T-helper 2 cell treated with Interferon-gamma antibody and Interleukin-4, amounts not matched to agents 5 μg/mL and 100 μg/mL, for 36 hours (primary cell): ENCODE data around the gene MTHFD1L.

Experiments
- DNase-seq: peaks from one replicate; pipeline ENCODE4 v3.0.0; 2021; ENCODE audit warnings: low spot score
- H3K27ac Mint-ChIP-seq: one replicate; pipeline ENCODE4 v1.8.0; 2021; ENCODE audit warnings: mild to moderate bottlenecking, mixed read lengths
- H3K27me3 Mint-ChIP-seq: one replicate; pipeline ENCODE4 v1.8.0; 2021; ENCODE audit warnings: low read depth, mixed read lengths
- H3K36me3 Mint-ChIP-seq: one replicate; pipeline ENCODE4 v1.8.0; 2021; ENCODE audit warnings: low read depth, mixed read lengths
- H3K4me1 Mint-ChIP-seq: one replicate; pipeline ENCODE4 v1.8.0; 2021; ENCODE audit warnings: low read depth, mixed read lengths
- H3K4me3 Mint-ChIP-seq: one replicate; pipeline ENCODE4 v1.8.0; 2022; ENCODE audit warnings: mild to moderate bottlenecking, moderate library complexity, mixed read lengths
- H3K9me3 Mint-ChIP-seq: one replicate; pipeline ENCODE4 v1.8.0; 2021; ENCODE audit warnings: mixed read lengths

The MTHFD1L gene

DNA sequence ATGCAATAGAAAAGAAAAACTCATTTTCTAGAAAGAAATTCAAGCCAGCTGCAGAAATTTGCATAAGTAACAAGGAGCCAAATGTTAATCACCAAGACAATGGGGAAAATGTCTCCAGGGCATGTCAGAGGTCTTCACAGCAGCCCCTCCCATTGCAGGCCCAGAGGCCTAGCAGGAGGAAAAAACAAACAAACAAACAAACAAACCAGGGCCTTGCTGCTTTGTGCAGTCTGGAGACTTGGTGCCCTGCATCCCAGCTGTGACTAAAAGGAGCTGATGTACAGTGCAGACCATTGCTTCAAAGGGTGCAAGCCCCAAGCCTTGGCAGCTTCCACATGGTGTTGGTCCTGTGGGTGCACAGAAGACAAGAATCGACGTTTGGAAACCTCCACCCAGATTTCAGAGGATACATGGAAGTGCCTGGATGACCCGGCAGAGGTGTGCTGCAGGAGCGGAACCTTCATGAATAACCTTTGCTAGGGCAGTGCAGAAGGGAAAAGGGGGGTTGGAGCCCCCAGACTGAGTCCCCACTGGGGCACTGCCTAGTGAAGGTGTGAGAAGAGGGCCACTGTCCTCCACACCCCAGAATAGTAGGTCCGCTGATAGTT lies 263.4 kb downstream of the MTHFD1L start:
- peaks cover 1% of the 10 kb centered on the region for H3K36me3 Mint-ChIP-seq
- DNase-seq, result no peak
- H3K27ac Mint-ChIP-seq, result no peak overlapping the region
- peaks cover 8% of the 10 kb centered on the region for H3K4me1 Mint-ChIP-seq
- H3K4me3 Mint-ChIP-seq, result no peak overlapping the region
- H3K27me3 Mint-ChIP-seq, result no peaks in the 10 kb centered on the region
- peaks cover 5% of the 10 kb centered on the region for H3K9me3 Mint-ChIP-seq

DNA sequence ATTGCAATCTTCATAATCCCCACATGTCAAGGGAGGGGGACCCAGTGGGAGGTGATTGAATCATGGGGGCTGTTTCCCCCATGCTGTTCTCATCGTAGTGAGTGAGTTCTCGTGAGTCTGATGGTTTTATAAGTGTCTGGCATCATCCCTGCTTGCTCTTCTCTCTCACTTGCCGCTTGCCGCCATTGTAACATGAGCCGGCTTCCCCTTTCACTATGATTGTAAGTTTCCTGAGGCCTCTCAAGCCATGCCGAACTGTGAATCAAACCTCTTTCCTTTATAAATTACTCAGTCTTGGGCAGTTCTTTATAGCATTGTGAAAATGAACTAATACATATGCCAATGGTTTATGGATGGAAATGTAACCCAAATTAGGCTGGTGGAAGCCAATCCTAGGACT lies 264.8 kb downstream of the MTHFD1L start:
- peaks cover 5% of the 10 kb centered on the region for H3K9me3 Mint-ChIP-seq
- no peak for DNase-seq
- H3K27ac Mint-ChIP-seq, result no peak overlapping the region
- peaks cover 1% of the 10 kb centered on the region for H3K36me3 Mint-ChIP-seq
- H3K4me1 Mint-ChIP-seq, result peaks cover 8% of the 10 kb centered on the region
- H3K27me3 Mint-ChIP-seq, result peaks cover 3% of the 10 kb centered on the region
- no peak overlapping the region for H3K4me3 Mint-ChIP-seq

- Mint-ChIP-seq H3K27ac (no peak overlapping the region), H3K4me3 (no peak overlapping the region), H3K4me1 (peaks cover 2% of the 10 kb centered on the region), H3K27me3 (peaks cover 8% of the 10 kb centered on the region), H3K9me3 (peaks cover 5% of the 10 kb centered on the region), H3K36me3 (peaks cover 1% of the 10 kb centered on the region)
- DNase-seq, result no peak
Measured at GRCh38 chr6:151131324-151132007, 266.0 kb downstream of the MTHFD1L start.

- peaks cover 16% of the 10 kb centered on the region for H3K27me3 Mint-ChIP-seq
- H3K27ac Mint-ChIP-seq, result no peak overlapping the region
- no peaks in the 10 kb centered on the region for H3K4me1 Mint-ChIP-seq
- H3K4me3 Mint-ChIP-seq, result no peak overlapping the region
- DNase-seq, result no peak
- no peaks in the 10 kb centered on the region for H3K36me3 Mint-ChIP-seq
- no peaks in the 10 kb centered on the region for H3K9me3 Mint-ChIP-seq
Measured at GRCh38 chr6:151136141-151136755, 270.7 kb downstream of the MTHFD1L start.

- no peak for DNase-seq
- H3K36me3 Mint-ChIP-seq, result no peaks in the 10 kb centered on the region
- no peaks in the 10 kb centered on the region for H3K9me3 Mint-ChIP-seq
- no peaks in the 10 kb centered on the region for H3K4me1 Mint-ChIP-seq
- no peak overlapping the region for H3K4me3 Mint-ChIP-seq
- no peak overlapping the region for H3K27ac Mint-ChIP-seq
- peaks cover 16% of the 10 kb centered on the region for H3K27me3 Mint-ChIP-seq
Measured at GRCh38 chr6:151137542-151137941, 272.0 kb downstream of the MTHFD1L start.

DNA sequence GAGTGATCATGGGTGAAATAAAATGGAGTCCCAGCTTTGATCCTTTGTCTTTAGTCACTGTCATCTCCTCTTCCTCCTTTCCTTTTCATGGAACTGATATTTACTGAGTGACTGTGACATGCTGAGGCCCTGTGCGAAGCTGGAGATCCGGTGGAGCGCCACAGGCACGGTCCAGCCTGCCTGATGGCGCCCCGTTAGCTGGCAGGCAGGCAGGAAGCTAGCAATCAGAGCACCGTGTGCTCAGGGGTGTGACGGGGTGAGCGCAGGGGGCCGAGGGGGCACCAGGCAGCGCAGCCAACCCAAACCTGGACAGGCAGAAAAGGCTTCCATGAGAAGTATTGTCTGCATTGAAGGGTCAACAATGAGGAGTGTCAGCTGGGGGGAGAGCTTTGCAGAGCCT lies 274.0 kb downstream of the MTHFD1L start:
- H3K9me3 Mint-ChIP-seq, result no peaks in the 10 kb centered on the region
- no peak for DNase-seq
- H3K4me1 Mint-ChIP-seq, result no peaks in the 10 kb centered on the region
- H3K27ac Mint-ChIP-seq, result no peak overlapping the region
- no peak overlapping the region for H3K4me3 Mint-ChIP-seq
- peaks cover 22% of the 10 kb centered on the region for H3K27me3 Mint-ChIP-seq
- H3K36me3 Mint-ChIP-seq, result no peaks in the 10 kb centered on the region

GRCh38 chr6:151140767-151141166 lies 275.3 kb downstream of the MTHFD1L start:
- no peaks in the 10 kb centered on the region for H3K9me3 Mint-ChIP-seq
- no peak for DNase-seq

GRCh38 chr6:151141685-151142084 lies 276.2 kb downstream of the MTHFD1L start:
- Mint-ChIP-seq H3K9me3 (no peaks in the 10 kb centered on the region), H3K4me1 (no peaks in the 10 kb centered on the region), H3K4me3 (no peak overlapping the region), H3K36me3 (no peaks in the 10 kb centered on the region), H3K27ac (no peak overlapping the region), H3K27me3 (peaks cover 15% of the 10 kb centered on the region)
- DNase-seq, result no peak

More at GRCh38 chr6:151140767-151141166, 275.3 kb downstream of the MTHFD1L start:
- Mint-ChIP-seq H3K27ac (no peak overlapping the region), H3K4me1 (no peaks in the 10 kb centered on the region), H3K27me3 (peaks cover 20% of the 10 kb centered on the region), H3K36me3 (no peaks in the 10 kb centered on the region), H3K4me3 (no peak overlapping the region)

DNA sequence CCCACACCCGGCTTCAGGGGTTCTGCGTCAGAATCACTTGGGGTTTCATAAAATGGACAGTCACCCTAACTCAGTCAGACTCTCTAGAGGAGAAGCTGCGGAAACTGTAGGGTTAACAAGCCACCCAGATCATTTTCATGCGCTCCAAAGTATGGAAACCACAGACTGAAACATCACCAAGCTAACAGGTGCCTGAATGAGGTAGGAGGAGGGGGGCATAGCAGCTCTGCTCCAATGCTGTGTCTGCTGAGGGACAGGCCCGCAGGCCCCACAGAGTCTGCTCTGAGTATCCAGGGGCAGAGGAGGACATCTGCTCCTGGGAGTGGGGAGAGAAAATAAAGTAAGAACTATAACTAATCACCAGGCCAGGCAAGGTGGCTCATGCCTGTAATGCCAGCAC lies 277.2 kb downstream of the MTHFD1L start:
- Mint-ChIP-seq H3K27ac (no peak overlapping the region), H3K4me1 (no peaks in the 10 kb centered on the region), H3K9me3 (no peaks in the 10 kb centered on the region), H3K27me3 (peaks cover 9% of the 10 kb centered on the region), H3K36me3 (no peaks in the 10 kb centered on the region), H3K4me3 (no peak overlapping the region)
- no peak for DNase-seq

DNA sequence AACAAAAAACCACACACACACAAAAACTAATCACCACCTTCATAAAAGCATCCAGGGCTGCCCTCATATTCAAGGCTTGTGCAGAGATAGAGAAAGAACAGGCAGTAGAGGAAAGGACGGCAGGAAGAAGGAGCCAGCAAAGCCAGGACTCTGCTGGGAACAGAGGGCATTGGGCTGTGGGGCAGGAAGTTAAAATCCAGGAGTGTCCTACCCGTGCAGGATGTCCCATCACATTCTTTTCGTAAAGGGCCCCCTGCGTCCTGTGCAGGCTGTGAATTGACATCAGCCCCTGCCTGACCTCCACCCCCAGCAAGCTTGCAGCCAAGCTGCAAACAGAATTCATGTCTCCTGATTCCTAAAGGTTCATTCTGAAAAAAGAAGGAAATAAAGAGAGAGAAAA lies 277.8 kb downstream of the MTHFD1L start:
- DNase-seq, result no peak
- peaks cover 9% of the 10 kb centered on the region for H3K27me3 Mint-ChIP-seq

DNA sequence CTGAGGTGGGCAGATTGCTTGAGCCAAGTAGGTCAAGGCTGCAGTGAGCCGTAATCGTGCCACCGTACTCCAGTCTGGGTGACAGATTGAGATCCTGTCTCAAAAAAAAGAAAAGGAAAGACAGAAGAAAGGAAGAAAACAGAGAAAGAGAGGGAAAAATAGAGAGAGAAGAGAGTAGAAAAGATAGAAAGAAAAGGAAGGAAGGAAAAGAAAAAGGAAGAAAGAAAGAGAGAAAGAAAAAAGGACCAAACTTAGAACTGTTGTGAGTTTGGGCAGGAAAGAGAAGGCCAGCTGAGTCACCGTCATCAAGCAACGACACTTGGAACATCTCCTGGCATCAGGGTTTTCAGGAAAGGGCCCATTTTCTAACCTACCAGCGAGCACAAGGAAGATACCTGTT lies 278.3 kb downstream of the MTHFD1L start:
- Mint-ChIP-seq H3K4me1 (no peaks in the 10 kb centered on the region), H3K4me3 (no peak overlapping the region), H3K36me3 (no peaks in the 10 kb centered on the region), H3K27ac (peak overlapping the region; percentile 14), H3K27me3 (peaks cover 9% of the 10 kb centered on the region), H3K9me3 (no peaks in the 10 kb centered on the region)
- DNase-seq, result no peak

More for the DNA sequence above, 277.8 kb downstream of the MTHFD1L start:
- Mint-ChIP-seq H3K4me1 (no peaks in the 10 kb centered on the region), H3K4me3 (no peak overlapping the region), H3K9me3 (no peaks in the 10 kb centered on the region), H3K36me3 (no peaks in the 10 kb centered on the region), H3K27ac (no peak overlapping the region)

DNA sequence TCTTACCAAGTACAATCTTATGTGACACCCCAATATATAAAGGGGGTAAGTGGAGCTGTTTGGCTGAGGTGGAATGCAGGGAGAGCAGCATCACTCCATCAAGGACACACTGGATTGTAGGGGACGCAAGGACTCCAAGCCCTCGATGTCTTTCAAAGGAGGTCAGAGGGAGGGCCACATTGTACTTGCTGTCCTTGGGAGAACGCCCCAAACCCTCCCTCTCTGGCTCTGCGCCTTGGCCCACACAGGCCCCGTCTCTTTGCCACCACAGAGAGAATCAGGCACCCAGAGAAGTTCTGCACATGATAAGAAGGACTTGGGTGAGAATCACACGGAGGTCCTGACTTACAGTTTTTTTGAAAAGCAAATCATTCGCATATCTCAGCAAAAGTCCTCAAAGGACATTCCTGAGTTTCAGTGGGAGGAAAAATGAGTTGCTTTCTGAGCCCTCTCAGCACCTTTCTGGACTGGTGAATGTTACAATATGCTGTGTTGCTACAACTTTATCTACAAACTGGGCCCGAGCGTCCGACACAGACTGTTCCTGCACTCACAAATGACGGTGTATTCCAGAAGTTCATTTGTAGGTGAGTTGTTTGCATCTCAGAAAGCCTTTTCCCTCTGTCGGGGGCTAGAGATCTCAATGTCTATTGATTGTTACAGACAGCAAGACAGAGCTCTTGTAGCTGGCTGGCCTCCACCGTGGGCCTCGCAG lies 281.8 kb downstream of the MTHFD1L start:
- Mint-ChIP-seq H3K36me3 (no peaks in the 10 kb centered on the region), H3K4me1 (no peaks in the 10 kb centered on the region), H3K27ac (no peak overlapping the region), H3K4me3 (no peak overlapping the region), H3K9me3 (no peaks in the 10 kb centered on the region), H3K27me3 (peaks cover 14% of the 10 kb centered on the region)
- no peak for DNase-seq

DNA sequence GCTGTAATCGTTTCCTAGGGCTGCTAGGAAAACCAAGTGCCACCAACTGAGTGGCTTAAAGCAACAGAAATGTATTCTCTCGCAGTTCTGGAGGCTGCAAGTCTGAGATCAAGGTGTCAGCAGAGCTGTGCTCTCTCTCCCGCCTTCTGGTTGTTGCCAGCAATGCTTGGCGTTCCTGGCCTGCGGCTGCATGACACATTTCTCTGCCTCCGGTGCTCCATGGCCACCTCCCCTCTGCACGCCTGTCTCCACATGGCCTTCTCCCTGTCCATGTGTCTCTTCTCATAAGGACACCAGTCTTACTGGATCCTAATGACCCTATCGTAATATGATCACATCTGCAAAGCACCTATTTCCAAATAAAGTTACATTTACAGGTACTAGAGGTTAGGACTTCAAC lies 282.6 kb downstream of the MTHFD1L start:
- DNase-seq, result no peak
- no peak overlapping the region for H3K27ac Mint-ChIP-seq
- no peak overlapping the region for H3K4me3 Mint-ChIP-seq
- H3K4me1 Mint-ChIP-seq, result no peaks in the 10 kb centered on the region
- no peaks in the 10 kb centered on the region for H3K36me3 Mint-ChIP-seq
- peaks cover 22% of the 10 kb centered on the region for H3K27me3 Mint-ChIP-seq
- no peaks in the 10 kb centered on the region for H3K9me3 Mint-ChIP-seq

DNA sequence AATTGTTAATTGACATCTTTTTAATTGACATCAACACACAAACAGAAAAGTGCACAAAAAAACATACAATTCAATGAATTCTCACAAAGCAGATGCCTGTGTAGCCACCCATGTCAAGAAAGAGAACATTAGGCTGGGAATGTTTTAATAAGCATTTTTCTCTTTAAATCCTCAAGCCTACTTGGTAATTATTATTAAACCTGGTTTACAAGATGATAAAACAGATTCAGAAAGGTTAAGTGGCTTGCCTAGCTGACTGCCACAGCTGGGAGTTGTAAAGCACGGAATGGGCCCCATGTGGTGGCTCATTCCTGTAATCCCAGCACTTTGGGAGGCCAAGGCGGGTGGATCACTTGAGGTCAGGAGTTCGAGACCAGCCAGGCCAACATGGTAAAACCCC lies 284.3 kb downstream of the MTHFD1L start:
- Mint-ChIP-seq H3K4me3 (no peak overlapping the region), H3K36me3 (no peaks in the 10 kb centered on the region), H3K4me1 (no peaks in the 10 kb centered on the region), H3K9me3 (no peaks in the 10 kb centered on the region), H3K27ac (no peak overlapping the region), H3K27me3 (peaks cover 15% of the 10 kb centered on the region)
- no peak for DNase-seq
